HEK293T (cell line): ENCODE results near the gene ITGB8.

ENCODE experiments used
- BHLHE40 ChIP-seq: fragments of 450-650 bp; IDR thresholded peaks from 2 replicates; pipeline ENCODE4 v1.6.1; 2016; ENCODE audit warnings: mild to moderate bottlenecking, moderate library complexity, borderline replicate concordance
- CTBP1 ChIP-seq: fragments of 450-650 bp; IDR thresholded peaks from 2 replicates; pipeline ENCODE4 v1.6.1; 2016; ENCODE audit warnings: borderline replicate concordance
- ELF4 ChIP-seq: fragments of 450-650 bp; IDR thresholded peaks from 2 replicates; pipeline ENCODE4 v1.6.1; 2017; ENCODE audit warnings: antibody characterized with exemption
- FOXA1 ChIP-seq: fragments of 450-650 bp; IDR thresholded peaks from 2 replicates; pipeline ENCODE4 v1.6.1; 2016; ENCODE audit warnings: mild to moderate bottlenecking
- FOXK2 ChIP-seq: fragments of 450-650 bp; IDR thresholded peaks from 2 replicates; pipeline ENCODE4 v1.6.1; 2016; ENCODE audit warnings: mild to moderate bottlenecking
- FOXM1 ChIP-seq: fragments of 450-650 bp; IDR thresholded peaks from 2 replicates; pipeline ENCODE4 v1.6.1; 2017; ENCODE audit warnings: mild to moderate bottlenecking, borderline replicate concordance
- L3MBTL2 ChIP-seq: fragments of 450-650 bp; conservative IDR thresholded peaks from 2 replicates; pipeline ENCODE4 v1.6.1; 2016; ENCODE audit warnings: mild to moderate bottlenecking
- LEF1 ChIP-seq: fragments of 450-650 bp; IDR thresholded peaks from 2 replicates; pipeline ENCODE4 v1.6.1; 2017; ENCODE audit warnings: mild to moderate bottlenecking, borderline replicate concordance
- NFRKB ChIP-seq: fragments of 450-650 bp; IDR thresholded peaks from 2 replicates; pipeline ENCODE4 v1.6.1; 2016; ENCODE audit warnings: mild to moderate bottlenecking, moderate library complexity
- PKNOX1 ChIP-seq: fragments of 450-650 bp; IDR thresholded peaks from 2 replicates; pipeline ENCODE4 v1.6.1; 2016
- SP1 ChIP-seq: fragments of 450-650 bp; IDR thresholded peaks from 2 replicates; pipeline ENCODE4 v1.6.1; 2017
- SUZ12 ChIP-seq: fragments of 450-650 bp; IDR thresholded peaks from 2 replicates; pipeline ENCODE4 v1.6.1; 2016; ENCODE audit warnings: mild to moderate bottlenecking
- TARDBP ChIP-seq: fragments of 450-650 bp; IDR thresholded peaks from 2 replicates; pipeline ENCODE4 v1.6.1; 2016

GRCh38 chr7:20320322-20320721, 10.4 kb upstream of the ITGB8 start:
- no peak for TF ChIP-seq CTBP1
- no peak for TF ChIP-seq ELF4
- no peak for TF ChIP-seq SP1
- TF ChIP-seq FOXK2: no peak
- no peak for TF ChIP-seq SUZ12
- no peak for TF ChIP-seq L3MBTL2
- no peak for TF ChIP-seq PKNOX1
- TF ChIP-seq TARDBP: no peak
- TF ChIP-seq NFRKB: no peak
- no peak for TF ChIP-seq FOXM1
- TF ChIP-seq LEF1: no peak
- TF ChIP-seq FOXA1: no peak
- no peak for TF ChIP-seq BHLHE40
